IPS-15b (cell line): ENCODE data around the gene CIDEC.
"Not testable (repeated sequence)": the region's sequence is repeated elsewhere in the genome, so short reads cannot be mapped to it uniquely, and the experiment has no call there.

Experiments used
- H3K27me3 ChIP-seq: one replicate; pipeline ENCODE4 v1.6.1; 2013; ENCODE audit warnings: low read length; ENCODE audit not compliant: control insufficient read depth, insufficient read depth
- H3K36me3 ChIP-seq: one replicate; pipeline ENCODE4 v1.6.1; 2013; ENCODE audit warnings: low read length; ENCODE audit not compliant: control insufficient read depth, insufficient read depth
- H3K4me1 ChIP-seq: one replicate; pipeline ENCODE4 v1.6.1; 2013; ENCODE audit warnings: mild to moderate bottlenecking, low read length; ENCODE audit not compliant: control insufficient read depth, insufficient read depth
- H3K4me3 ChIP-seq: one replicate; pipeline ENCODE4 v1.5.1; 2013; ENCODE audit warnings: low read depth, low read length
- H3K9ac ChIP-seq: one replicate; pipeline ENCODE4 v1.6.1; 2013; ENCODE audit warnings: low read depth, mild to moderate bottlenecking, low read length
- H3K9me3 ChIP-seq: one replicate; pipeline ENCODE4 v1.6.1; 2013; ENCODE audit warnings: mild to moderate bottlenecking, low read length; ENCODE audit not compliant: control insufficient read depth, insufficient read depth

Gene CIDEC

DNA sequence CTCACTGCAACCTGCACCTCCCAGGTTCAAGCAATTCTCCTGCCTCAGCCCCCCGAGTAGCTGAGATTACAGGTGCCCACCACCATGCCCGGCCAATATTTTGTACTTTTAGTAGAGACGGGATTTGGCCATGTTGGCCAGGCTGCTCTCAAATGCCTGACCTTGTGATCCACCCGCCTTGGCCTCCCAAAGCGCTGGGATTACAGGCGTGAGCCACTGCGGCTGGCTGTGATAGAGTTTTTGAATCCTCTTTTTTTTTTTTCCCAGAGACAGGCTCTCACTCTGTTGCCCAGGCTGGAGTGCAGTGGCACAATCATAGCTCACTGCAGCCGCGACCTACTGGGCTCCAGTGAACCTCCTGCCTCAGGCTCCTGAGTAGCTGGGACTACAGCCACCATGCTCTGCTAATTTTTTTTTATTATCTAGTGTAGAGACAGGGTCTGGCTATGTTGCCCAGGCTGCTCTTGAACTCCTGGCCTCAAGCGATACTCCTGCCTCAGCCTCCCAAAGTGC is 14.9 kb downstream of the CIDEC start:
- not testable (repeated sequence) for H3K4me3 ChIP-seq, H3K9ac ChIP-seq, H3K27me3 ChIP-seq, H3K36me3 ChIP-seq, H3K9me3 ChIP-seq, H3K4me1 ChIP-seq

DNA sequence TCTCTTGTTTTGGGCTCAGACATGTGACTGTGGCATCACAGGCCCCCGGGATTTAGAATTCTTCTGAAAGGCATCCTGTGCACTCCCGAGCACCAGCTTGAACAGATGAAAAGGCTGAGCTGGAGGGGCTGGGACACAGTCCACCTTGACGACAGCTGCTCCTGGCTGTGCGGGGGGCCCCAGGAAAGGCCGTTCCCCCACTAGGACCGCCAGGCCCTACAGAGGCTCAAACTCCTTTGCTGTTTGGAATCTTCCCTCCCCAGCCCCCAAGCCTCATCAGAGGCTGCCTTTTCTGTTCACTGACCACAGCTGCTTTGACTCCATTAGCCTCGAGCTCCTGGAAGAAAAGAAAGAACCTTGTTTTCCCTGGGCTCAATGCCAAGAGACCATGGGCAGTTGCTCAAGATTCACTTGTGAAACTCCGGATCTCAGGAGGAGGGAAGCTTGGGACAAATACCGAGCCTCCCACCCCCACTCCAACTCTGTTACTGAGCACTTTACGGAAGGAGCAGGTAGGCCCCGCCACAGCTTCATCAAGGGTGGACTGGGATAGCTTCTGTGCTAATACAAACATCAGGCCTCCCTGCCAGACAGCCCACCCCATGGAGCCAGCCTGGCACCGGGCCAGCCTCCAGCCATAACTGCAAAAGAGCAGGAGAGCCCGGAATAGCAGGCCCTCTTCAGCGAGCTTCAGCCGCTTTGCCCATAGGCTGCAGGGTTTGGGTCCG is 15.7 kb downstream of the CIDEC start:
- Histone ChIP-seq H3K9me3 (no peaks in the 10 kb centered on the region), H3K36me3 (no peaks in the 10 kb centered on the region), H3K4me1 (no peaks in the 10 kb centered on the region), H3K27me3 (no peaks in the 10 kb centered on the region), H3K4me3 (no peak overlapping the region), H3K9ac (no peak overlapping the region)

DNA sequence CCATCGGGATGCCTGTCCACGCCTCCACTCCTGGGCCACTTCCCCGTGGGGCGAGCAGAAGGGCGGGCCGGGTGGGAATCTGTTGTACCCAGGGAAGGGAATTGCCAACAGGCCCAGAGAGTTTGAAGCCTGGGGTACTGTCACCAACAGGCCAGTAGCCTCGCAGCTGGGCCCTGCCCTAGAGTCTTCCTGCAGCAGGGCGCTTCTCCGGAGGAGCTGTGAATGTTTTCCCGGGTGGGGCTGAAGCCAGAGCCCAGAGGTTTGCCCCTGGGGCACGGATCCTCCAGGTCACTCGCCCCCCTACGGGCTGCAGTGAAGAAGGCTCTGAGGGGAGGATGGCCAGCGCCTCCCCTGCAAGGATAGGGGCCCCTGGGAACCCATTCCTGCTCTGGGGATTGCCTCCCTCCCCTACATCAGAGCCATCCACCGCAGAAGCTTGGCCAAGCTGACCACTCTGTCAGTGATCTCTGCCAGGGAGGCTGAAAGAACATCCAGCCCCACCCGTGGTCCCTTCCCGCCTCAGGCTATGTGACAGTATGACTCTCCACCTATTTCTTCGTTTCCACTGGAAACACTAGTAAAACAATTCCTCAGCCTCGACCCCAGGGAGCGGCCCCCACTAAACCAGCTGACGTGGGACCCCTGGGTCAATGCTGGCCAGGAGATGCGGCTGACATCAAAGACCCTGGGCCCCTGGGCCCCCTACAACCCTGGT is 16.8 kb downstream of the CIDEC start:
- Histone ChIP-seq H3K4me3 (peak overlapping the region; percentile 48), H3K9me3 (no peaks in the 10 kb centered on the region), H3K4me1 (no peaks in the 10 kb centered on the region), H3K36me3 (no peaks in the 10 kb centered on the region), H3K9ac (no peak overlapping the region), H3K27me3 (no peaks in the 10 kb centered on the region)

DNA sequence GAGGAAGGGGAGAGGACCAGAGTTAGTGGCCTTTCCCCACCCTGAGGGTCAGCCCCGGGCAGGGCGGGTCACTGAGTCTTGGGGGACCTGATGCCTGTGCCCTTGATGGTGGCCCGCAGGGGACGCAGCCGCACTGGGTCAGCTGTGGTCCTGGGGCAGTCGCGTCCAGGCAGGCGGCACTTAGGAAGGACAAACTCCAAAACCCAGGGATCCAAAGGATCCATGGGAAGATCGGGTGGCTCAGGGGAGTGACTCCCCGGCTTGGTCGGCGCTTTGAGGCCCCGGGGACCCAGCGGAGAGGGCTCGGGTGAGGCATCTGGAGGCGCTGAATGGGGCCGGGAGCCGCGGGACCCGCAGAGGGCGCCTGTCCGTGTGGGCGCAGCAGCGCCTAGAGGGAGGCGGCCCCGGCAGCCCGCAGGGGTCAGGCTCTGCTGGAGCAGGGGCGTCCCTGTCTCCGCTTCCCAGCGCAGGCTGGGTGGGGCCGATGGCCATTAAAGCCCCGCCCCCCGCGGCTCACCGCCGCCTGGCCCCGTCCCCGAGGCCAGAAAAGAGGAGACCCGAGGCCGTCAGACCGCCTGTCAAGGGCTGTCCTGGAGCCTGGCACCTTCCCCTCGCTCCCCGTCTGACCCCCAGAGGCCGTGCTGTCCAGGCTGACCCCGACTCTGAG is 17.5 kb downstream of the CIDEC start:
- no peaks in the 10 kb centered on the region for H3K27me3 ChIP-seq
- H3K9me3 ChIP-seq, result no peaks in the 10 kb centered on the region
- H3K4me1 ChIP-seq, result no peaks in the 10 kb centered on the region
- H3K4me3 ChIP-seq, result peak overlapping the region; percentile 48
- H3K9ac ChIP-seq, result no peak overlapping the region
- H3K36me3 ChIP-seq, result no peaks in the 10 kb centered on the region

DNA sequence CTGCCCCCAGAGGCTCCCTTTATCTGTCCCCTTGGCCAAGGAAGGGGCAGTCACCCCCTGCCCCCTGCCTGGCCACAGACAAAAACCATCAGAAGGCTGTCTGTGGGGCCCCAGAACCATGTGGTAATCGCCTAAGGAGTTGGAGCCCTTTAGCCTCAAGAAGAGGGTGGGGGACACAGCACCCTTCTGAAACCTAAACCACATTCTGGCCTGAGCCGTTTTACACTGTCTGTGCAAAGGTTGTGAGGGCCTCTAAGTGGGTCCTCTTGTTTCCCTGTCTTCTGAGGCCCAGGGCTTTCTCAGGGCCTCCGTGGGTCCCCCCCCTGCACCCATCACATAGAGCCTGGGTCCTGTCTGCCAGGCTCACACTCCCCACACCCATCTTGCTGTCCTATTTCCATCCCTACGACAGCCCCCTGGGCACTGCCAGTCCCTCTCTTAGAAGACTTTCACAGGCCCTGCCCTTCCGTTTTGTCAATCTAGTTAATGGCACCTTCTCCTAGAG is 18.4 kb downstream of the CIDEC start:
- no peak overlapping the region for H3K9ac ChIP-seq
- H3K27me3 ChIP-seq, result no peaks in the 10 kb centered on the region
- H3K9me3 ChIP-seq, result no peaks in the 10 kb centered on the region
- no peak overlapping the region for H3K4me3 ChIP-seq
- no peaks in the 10 kb centered on the region for H3K36me3 ChIP-seq
- no peaks in the 10 kb centered on the region for H3K4me1 ChIP-seq

DNA sequence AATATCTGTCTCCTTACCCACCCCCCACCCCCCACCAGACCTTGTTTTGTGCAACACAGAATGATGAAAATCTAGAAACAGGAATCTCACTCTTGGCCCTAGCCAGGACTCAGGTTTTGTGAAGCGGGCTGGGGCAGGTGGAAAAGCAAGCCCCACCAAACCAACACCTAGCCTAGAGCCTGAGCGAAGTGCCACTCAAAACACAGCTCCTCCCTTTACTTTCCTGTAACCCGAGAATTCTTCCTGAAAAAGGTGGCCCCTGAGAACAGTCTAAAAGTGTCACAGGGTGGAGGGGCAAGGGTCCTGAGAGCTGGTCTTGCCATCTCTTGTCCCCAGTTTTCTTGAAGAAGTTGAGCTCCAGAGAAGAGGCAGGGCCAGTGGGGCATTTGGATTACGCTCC is 18.9 kb downstream of the CIDEC start:
- no peak overlapping the region for H3K9ac ChIP-seq
- no peaks in the 10 kb centered on the region for H3K27me3 ChIP-seq
- H3K36me3 ChIP-seq, result no peaks in the 10 kb centered on the region
- H3K4me3 ChIP-seq, result no peak overlapping the region
- H3K9me3 ChIP-seq, result no peaks in the 10 kb centered on the region
- H3K4me1 ChIP-seq, result no peaks in the 10 kb centered on the region

DNA sequence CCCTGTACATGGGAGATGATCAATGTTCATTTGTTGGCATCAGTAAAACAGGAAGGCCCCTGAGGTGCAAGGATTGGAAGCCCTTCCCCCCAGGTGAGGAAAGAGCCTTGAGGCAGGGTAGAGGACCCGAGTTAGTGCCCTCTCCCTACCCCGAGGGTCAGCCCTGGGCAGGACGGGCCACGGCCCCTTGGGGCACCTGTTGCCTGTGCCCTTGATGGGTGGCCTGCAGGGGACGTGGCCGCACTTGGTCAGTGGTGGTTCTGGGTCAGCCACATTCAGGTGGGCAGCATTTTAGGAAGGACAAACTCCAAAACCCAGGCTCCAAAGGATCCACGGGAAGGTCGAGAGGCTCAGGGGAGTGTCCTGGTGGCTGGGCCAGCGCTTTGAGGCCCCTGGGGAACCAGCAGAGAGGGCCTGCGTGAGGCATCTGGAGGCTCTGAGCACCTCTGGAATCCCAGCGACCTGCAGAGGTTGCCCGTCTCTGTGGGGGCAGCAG is 20.5 kb downstream of the CIDEC start:
- Histone ChIP-seq H3K9ac (no peak overlapping the region), H3K27me3 (no peaks in the 10 kb centered on the region), H3K36me3 (no peaks in the 10 kb centered on the region), H3K9me3 (no peaks in the 10 kb centered on the region), H3K4me1 (no peaks in the 10 kb centered on the region), H3K4me3 (no peak overlapping the region)

DNA sequence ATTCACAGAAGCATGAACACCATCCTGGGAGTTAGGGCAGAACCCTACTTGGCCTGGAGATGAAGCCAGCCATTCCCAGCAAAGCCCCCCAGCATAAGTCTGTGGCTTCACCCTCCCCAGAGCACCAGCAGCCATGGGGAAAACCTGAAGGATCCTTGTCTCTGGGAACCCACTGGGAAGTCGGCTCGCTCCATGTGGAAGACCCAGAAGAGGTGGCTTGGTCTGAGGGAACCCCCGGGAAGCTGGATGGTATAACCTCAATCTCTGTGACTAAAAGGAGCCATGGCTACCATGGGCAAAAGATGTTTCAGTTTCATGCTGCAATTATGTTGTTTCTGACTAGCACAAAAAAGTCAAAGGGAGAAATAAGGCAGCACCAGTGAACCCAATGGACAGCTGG is 24.5 kb downstream of the CIDEC start:
- no peak overlapping the region for H3K4me3 ChIP-seq
- no peaks in the 10 kb centered on the region for H3K36me3 ChIP-seq
- no peaks in the 10 kb centered on the region for H3K4me1 ChIP-seq
- H3K9ac ChIP-seq, result no peak overlapping the region
- H3K27me3 ChIP-seq, result no peaks in the 10 kb centered on the region
- H3K9me3 ChIP-seq, result no peaks in the 10 kb centered on the region

DNA sequence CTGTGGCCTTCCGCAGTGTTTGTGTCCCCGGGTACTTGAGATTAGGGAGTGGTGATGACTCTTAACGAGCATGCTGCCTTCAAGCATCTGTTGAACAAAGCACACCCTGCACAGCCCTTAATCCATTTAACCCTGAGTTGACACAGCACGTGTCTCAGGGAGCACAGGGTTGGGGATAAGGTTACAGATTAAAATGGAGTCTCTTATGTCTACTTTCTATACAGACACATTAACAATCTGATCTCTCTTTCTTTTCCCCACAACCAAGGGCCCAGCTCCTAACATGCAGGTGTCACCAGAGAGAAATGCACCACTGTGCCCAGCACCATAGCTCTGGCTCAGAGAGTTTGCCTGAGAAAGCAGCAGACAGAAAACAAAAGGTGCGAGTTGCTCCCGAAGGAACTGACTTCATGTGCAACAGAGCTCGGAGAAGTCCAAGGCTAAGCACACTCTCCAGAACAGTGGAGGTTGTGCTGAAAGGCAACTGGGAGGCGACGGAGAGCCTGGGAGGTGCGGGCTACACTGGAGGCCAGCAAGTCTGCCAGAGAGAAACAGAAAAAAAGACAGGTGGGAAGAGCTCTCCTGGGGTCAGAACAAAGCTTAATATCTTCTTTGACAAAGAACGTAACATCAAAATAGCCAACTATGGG is 25.6 kb downstream of the CIDEC start:
- not testable (repeated sequence) for H3K4me3 ChIP-seq, H3K9me3 ChIP-seq, H3K36me3 ChIP-seq

DNA sequence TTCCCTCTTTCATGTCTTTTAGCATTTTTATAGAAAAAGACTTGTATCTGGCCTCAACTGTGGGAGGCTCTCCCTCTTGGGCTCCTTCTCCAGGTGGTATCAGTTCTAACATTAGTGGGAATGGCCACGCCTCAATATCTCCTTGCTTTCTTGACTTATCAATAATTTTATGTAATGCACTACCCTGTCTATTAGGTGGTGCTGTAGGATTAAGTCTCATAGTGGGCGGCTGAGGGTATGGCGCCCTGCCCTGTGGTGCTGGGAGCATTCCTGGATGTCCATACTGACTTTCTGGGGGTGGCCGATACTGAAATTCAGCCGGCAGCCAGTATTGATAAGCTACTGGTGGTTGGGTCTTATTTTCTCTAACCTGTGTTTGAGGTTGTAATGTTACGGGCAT is 27.5 kb downstream of the CIDEC start:
- no peaks in the 10 kb centered on the region for H3K27me3 ChIP-seq
- no peaks in the 10 kb centered on the region for H3K4me1 ChIP-seq
- no peaks in the 10 kb centered on the region for H3K36me3 ChIP-seq
- no peaks in the 10 kb centered on the region for H3K9me3 ChIP-seq
- H3K4me3 ChIP-seq, result no peak overlapping the region
- H3K9ac ChIP-seq, result no peak overlapping the region

More for the DNA sequence above, 25.6 kb downstream of the CIDEC start:
- H3K27me3 ChIP-seq, H3K9ac ChIP-seq, H3K4me1 ChIP-seq: not testable (repeated sequence)

DNA sequence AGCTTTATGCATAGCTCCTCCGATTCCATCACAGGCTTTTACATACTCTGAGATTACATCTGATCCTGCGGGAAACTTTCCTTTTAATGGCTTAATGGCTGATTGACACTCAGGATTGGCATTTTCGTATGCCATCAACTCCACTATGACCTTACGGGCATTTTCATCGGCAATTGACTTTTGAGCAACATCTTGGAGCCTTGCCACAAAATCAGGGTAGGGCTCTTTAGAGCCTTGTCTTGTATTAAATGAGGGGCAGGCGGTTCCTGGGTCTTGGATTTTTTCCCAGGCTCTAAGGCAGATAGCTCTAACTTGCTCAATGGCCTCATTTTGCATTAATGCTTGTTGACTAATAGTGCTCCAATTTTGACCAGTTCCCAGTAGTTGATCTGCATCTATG is 28.1 kb downstream of the CIDEC start:
- not testable (repeated sequence) for H3K4me3 ChIP-seq

More for the DNA sequence above, 28.1 kb downstream of the CIDEC start:
- not testable (repeated sequence) for H3K9ac ChIP-seq, H3K27me3 ChIP-seq, H3K4me1 ChIP-seq, H3K9me3 ChIP-seq, H3K36me3 ChIP-seq
